HG02642 (cell line): ENCODE measurements around the gene HOXA5.

ENCODE experiments used
- ATAC-seq: cut with Tn5 transposase; IDR thresholded peaks from one replicate; pipeline ENCODE4 v1.9.1; 2021; ENCODE audit warnings: mild to moderate bottlenecking; ENCODE audit not compliant: unreplicated experiment, poor library complexity

The HOXA5 gene

DNA sequence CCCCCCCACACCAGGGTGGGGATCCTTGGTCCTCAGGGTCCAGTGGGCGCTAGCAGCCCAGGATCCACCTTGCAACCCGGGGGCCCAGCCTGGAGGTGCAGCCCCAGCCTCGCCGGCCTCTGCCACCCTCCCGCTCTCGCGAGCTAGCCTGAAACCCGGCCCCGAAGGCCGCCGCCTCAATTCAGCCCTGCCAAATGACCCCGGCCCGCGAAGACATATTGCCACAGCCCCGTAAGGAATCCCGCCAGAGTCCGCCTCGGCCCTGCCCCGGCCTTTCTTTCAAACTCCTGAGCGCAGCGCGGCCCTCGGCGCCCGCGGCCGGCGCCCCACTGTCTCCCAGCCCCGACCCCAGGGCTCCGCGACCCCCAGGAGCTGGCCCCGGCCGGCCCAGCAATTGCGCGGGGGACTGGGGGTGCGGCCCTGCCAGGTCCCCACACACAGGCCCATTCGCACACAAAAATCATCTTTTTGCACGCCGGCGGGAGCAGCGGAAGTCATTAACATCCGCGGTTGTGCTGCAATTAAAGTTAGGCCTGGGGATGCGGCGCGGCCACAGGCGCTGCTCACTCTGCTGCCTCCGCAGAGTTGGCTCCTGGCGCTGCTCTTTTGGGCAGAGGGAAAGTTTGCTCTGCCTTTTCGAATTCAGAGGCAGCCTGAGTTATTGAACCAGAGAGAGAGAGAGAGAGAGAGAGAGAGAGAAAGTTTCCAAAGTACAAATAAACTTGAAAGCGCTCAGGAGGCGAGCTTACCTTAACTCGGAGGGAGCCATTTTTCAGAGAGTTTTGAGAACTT, 4.0 kb downstream of the HOXA5 start:
- no peak for ATAC-seq

GRCh38 chr7:27138985-27139333, 4.5 kb downstream of the HOXA5 start:
- ATAC-seq, result no peak

DNA sequence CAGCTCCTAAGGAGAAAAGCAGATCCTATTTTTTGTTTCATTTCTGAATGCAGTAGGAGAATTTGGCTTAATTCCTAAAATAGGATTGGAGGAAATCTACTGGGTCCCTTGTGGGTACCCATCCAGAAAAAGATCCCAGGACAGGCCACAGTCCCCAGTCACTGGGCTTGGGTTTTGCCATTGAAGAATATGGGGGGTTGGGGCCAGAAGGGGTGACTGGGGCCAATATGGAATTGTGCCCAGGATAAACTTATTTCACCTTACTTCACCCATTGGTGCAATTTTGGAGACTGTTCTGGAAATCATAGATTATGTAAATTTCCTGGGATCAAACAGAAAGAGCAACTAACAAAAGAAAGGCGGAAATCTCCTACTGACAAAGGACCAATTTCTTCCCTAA, 5.0 kb downstream of the HOXA5 start:
- ATAC-seq, result no peak

DNA sequence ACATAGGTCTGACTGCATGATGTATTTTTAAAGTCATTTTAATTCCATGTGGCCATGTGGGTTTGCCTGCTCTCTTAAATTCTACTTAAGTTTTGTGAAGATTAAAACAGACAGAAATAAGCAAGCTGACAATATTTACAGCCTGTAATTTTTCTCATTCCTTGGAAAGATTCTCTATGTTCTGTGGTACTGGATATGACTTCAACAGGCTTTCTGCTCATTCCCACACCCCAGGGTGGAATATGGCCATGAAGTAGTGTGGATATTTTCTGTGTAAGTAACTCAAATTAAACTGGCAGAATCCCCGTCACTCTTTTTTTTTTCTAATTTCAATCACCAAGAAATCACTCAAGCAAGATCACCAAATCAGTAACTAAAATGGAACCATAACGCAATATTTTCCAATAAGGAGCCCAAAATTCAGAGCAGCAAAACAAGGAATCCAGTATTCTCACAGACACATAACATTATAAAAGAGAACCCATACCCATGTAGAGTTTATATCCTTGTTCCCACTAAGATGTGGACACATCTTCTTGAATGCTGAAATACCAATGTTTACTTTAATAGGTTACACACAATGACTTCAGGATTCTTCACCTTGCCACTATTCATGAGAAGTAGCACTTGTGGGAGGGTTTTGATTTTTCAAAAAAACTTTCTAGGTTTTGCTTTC, 5.7 kb downstream of the HOXA5 start:
- no peak for ATAC-seq

- no peak for ATAC-seq
Measured at GRCh38 chr7:27134392-27134791, 9.1 kb downstream of the HOXA5 start.

DNA sequence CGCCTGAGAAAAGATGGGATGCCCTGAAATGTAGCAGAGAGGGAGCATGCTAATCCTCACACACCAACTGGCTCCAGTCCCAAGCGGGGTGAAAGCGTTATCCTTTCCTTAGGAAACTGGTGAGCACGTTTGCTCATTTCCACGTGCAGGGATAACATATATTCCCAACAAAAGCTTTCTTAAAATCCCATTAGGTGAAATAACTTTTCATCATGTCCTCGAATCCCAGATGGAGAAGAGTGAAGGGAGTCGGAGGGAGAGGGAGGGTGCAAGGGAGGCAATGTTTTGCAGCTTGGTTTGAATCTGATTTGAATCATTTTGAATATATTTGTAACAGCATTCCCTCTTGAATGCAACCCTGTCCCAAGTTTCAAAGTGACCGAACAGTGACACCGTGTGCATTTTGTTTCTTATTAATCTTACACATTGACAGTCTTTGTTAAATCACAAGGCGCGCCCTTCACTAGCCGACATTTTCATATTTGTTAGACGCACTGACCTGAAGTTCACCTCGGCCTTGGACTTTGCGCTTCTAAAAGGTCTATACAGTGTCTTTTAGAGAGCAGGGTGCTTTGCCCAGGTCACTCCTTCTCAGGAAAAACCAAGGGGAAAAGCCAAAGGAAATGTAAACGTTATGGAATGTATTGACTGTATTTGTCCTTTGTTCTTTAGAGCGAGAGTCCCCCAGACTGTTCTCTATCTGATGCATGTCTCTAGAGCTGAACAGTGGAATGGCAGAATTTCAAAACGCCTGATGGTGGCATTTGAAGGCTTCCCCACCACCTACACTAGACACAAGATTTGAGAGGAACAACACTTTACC, 9.9 kb downstream of the HOXA5 start:
- no peak for ATAC-seq

DNA sequence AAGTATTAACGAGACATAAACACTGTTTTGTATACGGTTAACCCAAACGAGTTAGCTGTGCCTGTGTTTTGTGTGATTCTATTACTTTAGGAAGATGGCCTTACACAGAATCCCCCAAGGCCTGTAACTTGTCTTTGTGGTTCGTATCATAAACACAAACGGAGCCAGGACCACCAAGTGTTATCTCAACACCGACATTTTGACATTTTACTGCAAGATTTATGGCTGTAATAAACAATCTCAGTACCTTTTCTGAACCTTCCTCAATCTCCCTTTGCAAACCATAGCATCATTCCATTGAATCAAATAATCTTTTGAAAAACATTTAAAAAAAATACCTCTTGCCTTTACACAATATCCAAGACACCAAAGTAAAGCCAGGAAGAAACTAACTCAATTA, 10.5 kb downstream of the HOXA5 start:
- ATAC-seq, result no peak

DNA sequence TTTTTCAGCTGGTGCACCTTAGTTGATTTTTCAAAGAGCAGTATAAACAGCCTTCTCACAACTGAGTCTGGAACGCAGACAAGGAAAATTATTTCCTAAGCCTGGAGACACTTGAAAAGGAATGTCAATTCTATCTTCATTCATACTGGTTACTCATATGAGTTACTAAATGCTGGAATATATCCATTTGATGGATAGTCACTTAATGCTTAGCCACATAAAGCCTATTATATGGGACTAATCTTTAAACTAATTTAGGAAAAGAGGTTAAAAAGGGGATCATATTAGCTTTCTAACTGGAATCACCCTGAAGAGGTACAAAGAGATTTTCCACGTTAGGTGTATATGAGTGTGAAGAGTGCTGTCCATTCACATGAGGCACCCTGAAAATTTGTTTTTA, 11.3 kb downstream of the HOXA5 start:
- no peak for ATAC-seq

- no peak for ATAC-seq
Measured at GRCh38 chr7:27131390-27131819, 12.1 kb downstream of the HOXA5 start.

DNA sequence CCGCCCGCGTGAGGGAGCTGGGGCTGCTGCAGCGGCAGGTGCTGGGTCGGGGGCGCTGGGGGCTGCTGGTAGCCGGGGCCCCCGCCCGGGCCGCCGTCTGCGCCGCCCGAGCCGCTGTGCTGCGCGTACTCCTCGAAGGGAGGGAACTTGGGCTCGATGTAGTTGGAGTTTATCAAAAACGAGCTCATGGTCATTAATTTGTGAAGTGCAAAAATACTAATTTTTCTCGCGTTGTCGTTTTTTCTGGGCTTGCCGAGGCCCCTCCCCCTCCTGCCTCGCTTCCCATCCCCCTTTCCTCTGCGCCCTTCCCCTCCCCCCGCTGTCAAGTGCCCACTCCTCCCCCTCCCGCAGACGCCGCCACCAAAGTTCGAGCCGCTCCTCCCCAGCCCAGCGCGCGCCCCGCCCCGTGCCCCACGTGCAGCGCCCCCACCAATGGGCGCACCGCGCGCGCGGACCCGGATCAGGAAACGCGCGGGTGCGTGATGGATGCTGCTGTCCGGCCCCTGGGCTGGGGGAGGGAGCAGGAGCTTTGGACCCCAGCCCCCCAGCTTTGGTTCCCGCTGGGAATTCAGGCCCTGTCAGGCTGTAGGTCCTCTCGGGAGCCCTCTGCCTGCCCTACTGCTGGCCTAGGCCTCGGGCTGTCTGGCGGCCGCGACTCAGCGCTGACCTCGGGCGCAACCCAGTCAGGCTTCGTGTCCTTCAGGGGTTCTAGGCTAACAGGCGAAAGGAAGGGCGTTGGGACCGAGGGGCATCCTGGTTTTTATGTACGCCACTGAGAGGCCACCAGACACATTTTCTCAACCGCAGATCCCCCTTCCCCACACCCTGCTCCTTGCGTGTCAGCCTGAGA, 12.7 kb downstream of the HOXA5 start, which contains the start of gene HOXA4:
Gene HOXA4, minus strand, starts transcription at position 218 of the 850 bp plus-strand sequence. Its CDS starts 24 bp downstream, at position 194.
- no peak for ATAC-seq

DNA sequence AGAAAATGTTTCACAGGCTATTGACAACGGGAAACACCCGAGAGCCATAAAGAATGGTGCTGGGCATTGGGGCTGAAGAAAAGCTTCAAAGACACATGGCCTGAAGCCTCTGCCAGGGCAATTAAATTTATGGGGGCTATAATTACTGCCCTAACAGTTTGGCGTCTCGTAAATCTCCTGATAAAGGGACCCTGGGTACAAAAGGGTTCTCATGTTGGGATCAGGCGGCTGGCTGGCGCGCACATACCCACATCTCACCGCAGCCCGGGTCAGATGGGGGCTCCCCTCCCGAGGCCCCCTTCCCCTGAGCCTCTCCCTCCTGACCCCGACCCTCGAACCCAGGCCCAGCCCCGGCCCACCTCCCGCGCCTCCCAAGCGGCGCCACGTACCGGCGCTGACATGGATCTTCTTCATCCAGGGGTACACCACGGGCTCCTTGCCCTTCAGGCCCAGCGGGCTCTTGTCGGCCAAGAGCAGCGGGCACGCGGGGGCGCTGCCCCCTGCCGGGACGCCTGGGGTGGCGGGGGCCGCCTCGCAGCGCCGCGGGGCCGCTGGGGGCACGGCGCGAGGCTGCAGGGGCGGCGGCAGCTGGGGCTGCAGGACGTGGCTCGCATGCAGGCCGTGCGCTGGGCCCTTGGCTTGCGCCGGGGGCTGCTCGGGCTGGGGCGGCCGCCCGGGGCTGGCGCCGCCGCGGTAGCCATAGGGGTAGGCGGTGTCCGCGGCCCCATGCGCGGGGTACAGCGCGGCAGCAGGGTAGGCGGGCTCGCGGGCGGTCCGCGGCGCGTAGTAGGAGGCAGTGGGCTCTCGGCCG, 13.5 kb downstream of the HOXA5 start:
- no peak for ATAC-seq

GRCh38 chr7:27128776-27129728, 14.4 kb downstream of the HOXA5 start:
- no peak for ATAC-seq

GRCh38 chr7:27128034-27128433, 15.4 kb downstream of the HOXA5 start:
- ATAC-seq, result no peak

GRCh38 chr7:27126596-27127327, 16.7 kb downstream of the HOXA5 start:
- ATAC-seq, result no peak

- no peak for ATAC-seq
Measured at GRCh38 chr7:27125986-27126394, 17.5 kb downstream of the HOXA5 start.

DNA sequence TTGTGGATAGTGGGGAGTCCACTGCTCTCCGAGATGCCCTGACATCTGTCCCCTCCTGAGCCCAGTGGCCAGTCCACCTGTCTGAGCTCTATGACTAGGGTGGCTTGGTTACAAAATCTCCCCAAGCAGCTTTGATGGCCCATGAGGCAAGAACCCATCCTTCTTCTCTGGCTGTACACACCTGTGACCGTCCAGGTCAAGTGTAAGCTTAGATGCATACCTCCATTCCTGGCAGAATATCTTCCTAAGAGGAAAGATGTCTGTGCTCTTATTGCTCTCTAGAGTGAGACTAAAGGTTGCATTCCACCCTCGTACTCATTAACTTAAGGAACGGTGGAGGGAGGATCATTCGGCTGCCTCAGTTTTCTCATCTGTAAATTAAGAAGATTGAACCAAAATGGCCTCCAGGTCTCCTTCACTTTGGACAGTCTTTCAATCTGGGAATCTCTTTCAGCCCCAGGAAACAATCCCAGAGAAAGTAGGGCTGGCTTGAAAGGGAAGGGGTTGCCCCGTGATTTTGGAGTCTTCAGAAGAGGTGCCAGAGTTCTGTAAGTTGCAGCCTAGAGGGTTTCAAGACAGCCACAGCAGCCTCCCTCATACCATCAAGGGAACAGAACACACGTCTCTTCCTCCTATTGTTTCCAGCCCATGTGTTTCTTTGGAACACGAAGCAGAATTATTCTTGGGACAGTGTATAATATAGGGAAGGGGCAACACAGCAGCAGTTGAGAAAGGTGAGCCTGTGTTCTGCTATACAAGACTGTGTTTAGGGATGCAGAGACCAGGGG, 18.4 kb downstream of the HOXA5 start:
- no peak for ATAC-seq
